Middle frontal gyrus (tissue), 1 donor: Measurements from ENCODE around the gene TNFSF8.

ENCODE experiments used
- DNase-seq: peaks from one replicate; pipeline ENCODE4 v3.0.0-alpha.2; 2015; ENCODE audit warnings: low spot score; ENCODE audit errors: extremely low spot score

TNFSF8 gene

GRCh38 chr9:114905170-114905940 lies 25.0 kb downstream of the TNFSF8 start:
- no peak for DNase-seq

- no peak for DNase-seq
Observed at GRCh38 chr9:114902786-114903524, 27.4 kb downstream of the TNFSF8 start.

GRCh38 chr9:114900942-114901802 lies 29.2 kb downstream of the TNFSF8 start:
- no peak for DNase-seq

- DNase-seq: no peak
Observed at GRCh38 chr9:114899995-114900394, 30.4 kb downstream of the TNFSF8 start.

GRCh38 chr9:114899461-114899860 lies 30.9 kb downstream of the TNFSF8 start:
- no peak for DNase-seq

- no peak for DNase-seq
Observed at GRCh38 chr9:114898741-114899140, 31.6 kb downstream of the TNFSF8 start.

- DNase-seq: no peak
Observed at GRCh38 chr9:114897196-114897595, 33.2 kb downstream of the TNFSF8 start.

GRCh38 chr9:114896344-114896743 lies 34.0 kb downstream of the TNFSF8 start:
- DNase-seq: no peak

- DNase-seq: no peak
Observed at GRCh38 chr9:114895521-114895991, 34.8 kb downstream of the TNFSF8 start.

- DNase-seq: no peak
Observed at GRCh38 chr9:114894609-114895433, 35.6 kb downstream of the TNFSF8 start.

GRCh38 chr9:114894206-114894605 lies 36.2 kb downstream of the TNFSF8 start:
- no peak for DNase-seq

- DNase-seq: no peak
Observed at GRCh38 chr9:114893221-114894010, 37.0 kb downstream of the TNFSF8 start.

- DNase-seq: no peak
Observed at GRCh38 chr9:114889802-114890224, 40.6 kb downstream of the TNFSF8 start.

GRCh38 chr9:114888607-114889006 lies 41.8 kb downstream of the TNFSF8 start:
- DNase-seq: no peak

GRCh38 chr9:114887963-114888362 lies 42.4 kb downstream of the TNFSF8 start:
- DNase-seq: no peak

GRCh38 chr9:114884787-114885452 lies 45.5 kb downstream of the TNFSF8 start:
- DNase-seq: no peak

- no peak for DNase-seq
Observed at GRCh38 chr9:114883709-114884108, 46.7 kb downstream of the TNFSF8 start.

GRCh38 chr9:114880291-114880745 lies 50.1 kb downstream of the TNFSF8 start:
- DNase-seq: no peak

GRCh38 chr9:114878879-114879564 lies 51.4 kb downstream of the TNFSF8 start:
- no peak for DNase-seq
